Fibroblast of upper back skin (primary cell): ENCODE measurements around the gene EPB41L5.
A peak's percentile ranks its signal among the peaks of the same experiment; 100 is the strongest.
"Not testable (repeated sequence)": the region's sequence is repeated elsewhere in the genome, so short reads cannot be mapped to it uniquely, and the experiment has no call there.

ENCODE experiments used
- DNase-seq: peaks from one replicate; pipeline ENCODE4 v3.0.0-alpha.2; 2013

EPB41L5 gene

DNA sequence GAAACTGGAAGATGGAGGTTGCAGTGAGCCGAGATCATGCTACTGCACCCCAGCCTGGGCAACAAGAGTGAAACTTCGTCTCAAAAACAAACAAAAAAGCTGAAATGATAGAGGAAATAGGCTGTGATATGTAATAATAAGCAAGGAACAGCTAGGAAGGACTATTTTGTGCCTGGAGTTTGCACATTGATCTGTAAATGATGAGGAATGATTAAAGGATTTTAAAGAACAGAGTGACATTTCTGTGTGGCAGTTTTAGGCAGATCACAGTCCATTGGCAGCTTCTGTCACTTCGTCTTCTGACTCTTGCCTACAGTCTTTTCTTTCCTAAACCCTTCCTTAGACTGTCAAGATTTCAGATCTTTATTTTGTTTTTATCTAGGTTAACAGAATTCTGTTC, 19.4 kb downstream of the EPB41L5 start:
- DNase-seq = no peak

DNA sequence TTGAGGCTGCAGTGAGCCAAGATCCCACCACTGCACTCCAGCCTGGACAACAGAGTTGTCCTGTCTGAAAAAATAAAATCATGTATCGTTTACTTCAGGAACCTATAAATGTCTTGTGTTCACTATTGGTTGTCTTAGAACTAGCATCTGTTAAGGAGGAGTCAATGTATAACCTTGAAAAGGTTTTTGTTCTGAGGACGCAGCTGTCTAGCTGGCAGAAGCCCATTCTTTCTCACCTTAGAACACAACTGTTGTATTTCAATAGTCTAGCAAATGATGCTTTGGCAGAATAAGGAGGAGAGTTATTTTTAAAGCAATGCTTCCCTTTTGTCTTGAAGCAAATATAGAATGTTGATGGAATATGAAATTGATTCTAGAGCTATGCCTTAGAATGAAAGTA, 21.1 kb downstream of the EPB41L5 start:
- no peak for DNase-seq

DNA sequence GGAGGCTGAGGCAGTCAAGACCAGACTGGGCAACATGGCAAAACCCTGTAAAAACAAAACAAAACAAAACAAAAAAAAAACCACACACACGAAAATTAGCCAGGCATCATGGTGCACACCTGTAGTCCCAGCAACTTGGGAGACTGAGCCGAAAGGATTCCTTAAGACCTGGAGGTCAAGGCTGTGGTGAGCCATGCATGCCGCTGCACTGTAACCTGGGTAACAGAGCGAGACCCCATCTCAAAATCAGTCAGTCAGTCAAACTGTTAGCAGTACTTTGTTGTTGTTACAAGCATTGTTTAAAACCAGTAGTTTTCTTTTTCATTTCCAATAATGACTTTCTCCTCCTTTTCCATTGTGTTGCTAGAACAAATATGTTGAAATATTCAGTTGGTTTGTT, 21.7 kb downstream of the EPB41L5 start:
- no peak for DNase-seq

DNA sequence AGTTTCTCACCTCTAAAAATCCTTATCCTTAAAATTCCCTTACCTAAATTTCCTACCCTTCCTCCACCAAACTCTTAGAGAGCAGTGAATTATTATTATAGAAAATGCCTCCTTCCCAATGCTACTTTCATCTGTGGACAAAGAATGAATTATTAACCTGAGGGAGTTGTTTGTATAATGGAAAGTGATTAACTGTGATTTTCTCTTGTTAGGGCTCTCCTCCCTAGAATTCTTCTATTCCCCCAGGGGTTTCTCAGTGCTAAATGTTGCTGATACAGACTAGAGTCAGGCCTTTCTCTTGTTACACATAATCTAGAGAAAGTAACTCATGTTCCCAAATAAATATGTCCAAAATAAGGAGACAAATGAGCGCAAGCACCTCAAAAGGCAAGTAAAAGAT, 23.3 kb downstream of the EPB41L5 start:
- peak; percentile 11 for DNase-seq

DNA sequence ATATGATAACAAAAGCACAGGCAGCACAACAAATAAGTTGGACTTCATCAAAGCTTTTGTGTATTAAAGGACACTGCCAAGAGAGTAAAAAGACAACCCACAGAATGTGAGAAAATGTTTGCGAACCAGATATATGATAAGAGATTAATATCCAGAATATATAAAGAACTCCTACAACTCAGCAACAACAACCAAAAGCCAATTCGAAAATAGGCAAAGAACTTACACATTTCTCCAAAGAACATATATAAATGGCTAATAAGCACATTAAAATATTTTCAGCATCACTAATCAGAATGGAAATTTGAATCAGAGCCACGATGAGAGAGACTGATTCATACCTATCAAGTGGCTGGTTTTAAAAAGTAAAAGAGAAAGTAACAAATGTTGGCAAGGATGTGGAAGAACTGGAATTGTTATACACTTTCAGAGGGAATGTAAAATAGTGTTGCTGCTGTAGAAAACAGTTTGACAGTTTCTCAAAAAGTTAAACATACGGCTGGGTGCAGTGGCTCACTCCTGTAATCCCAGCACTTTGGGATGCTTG, 25.2 kb downstream of the EPB41L5 start:
- DNase-seq = peak; percentile 40

DNA sequence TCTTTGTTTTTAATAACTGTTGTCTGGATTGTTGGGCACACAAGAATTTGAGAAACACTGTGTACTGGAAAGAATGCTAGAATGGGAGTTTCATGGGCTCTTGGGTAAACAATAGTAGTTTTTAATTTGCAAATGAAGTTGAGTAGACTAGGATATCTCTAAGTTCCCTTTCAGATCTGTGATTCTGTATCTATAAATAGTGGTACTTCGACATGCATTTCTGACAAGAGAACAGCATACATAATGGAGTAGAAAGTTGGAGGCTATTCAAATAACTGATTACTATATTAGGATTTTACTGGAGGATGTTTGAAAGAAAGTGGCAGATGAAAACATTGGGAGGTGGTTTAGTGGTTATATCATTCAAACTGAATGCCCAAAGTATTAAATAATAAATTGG, 29.5 kb downstream of the EPB41L5 start:
- no peak for DNase-seq

DNA sequence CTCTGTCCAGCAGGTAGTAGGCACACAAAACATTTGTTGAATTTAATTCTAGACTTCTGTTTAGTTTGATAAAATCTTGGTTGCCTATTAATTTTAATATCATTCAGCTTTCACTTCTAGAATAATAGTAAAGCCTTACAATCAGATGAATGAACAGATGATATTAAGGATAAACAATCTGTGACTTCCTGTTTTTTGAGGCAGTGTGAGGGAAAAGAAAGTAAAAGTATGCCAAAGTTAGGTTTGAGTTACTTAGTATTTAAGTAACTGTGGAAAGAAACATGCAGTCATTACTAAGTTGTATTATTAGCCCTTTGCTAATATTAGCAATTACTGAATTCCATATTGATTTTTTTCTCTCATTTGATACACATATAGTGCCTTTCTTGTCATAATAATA, 31.5 kb downstream of the EPB41L5 start:
- DNase-seq = no peak

DNA sequence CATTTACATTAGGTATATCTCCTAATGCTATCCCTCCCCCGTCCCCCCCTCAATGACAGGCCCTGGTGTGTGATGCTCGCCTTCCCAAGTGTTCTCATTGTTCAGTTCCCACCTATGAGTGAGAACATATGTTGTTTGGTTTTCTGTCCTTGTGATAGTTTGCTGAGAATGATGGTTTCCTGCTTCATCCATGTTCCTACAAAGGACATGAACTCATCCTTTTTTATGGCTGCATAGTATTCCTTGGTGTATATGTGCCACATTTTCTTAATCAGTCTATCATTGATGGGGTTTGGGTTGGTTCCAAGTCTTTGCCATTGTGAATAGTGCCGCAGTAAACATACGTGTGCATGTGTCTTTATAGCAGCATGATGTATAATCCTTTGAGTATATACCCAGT, 32.9 kb downstream of the EPB41L5 start:
- not testable (repeated sequence) for DNase-seq

DNA sequence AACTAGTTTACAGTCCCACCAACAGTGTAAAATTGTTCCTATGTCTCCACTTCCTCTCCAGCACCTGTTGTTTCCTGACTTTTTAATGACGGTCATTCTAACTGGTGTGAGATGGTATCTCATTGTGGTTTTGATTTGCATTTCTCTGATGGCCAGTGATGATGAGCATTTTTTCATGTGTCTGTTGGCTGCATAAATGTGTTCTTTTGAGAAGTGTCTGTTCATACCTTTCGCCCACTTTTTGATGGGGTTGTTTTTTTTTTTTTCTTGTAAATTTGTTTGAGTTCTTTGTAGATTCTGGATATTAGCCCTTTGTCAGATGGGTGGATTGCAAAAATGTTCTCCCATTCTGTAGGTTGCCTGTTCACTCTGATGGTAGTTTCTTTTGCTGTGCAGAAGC, 33.4 kb downstream of the EPB41L5 start:
- DNase-seq = not testable (repeated sequence)

DNA sequence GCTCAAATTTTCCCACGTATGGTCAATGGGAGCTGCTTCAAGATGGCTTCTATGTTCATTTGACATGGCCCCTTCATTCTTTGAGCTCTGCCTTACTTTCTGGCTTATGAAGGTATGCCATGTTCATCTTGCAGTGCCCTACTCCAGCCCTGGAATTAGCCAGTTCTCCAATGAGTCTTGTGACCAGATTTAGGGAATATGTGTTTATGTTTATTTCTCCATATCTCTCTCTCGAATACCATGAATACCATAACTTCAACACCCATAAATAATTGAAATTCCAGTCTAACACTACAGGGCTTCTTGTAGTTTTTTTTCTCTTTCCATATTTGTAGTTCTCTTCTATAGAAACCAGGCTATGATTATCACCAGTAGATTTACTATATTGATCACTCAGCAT, 39.7 kb downstream of the EPB41L5 start:
- peak; percentile 35 for DNase-seq

DNA sequence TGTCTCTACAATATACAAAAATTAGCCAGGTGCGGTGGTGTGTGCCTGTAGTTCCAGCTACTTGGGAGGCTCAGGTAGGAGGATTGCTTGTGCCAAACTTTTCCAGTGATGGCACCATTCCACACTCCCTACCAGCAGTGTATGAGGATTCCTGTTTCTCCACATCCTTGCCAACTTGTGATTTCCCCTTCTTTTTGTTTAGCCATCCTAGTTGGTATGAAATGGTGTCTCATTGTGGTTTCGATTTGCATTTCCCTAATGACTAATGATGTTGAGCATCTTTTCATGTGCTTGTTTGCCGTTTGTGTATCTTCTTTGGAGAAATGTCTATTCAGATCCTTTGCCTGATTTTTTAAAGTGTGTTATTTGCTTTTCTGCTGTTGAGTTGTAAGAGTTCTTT, 41.0 kb downstream of the EPB41L5 start:
- no peak for DNase-seq

DNA sequence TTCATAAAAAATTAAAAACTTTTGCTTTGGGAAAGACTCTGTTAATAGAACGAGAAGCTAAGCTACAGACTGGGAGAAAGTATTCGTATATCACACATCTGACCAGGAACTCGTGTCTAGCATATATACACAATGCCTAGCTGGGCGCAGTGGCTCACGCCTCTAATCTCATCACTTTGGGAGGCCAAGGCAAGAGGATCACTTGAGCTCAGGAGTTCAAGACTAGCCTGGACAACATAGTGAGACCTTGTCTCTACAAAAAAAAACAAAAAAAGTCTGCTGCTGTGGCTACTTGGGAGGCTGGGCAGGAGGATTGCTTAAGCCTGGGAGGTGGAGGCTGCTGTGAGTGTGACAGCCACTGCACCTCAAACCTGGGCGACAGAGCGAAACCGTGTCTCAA, 46.6 kb downstream of the EPB41L5 start:
- DNase-seq = no peak

DNA sequence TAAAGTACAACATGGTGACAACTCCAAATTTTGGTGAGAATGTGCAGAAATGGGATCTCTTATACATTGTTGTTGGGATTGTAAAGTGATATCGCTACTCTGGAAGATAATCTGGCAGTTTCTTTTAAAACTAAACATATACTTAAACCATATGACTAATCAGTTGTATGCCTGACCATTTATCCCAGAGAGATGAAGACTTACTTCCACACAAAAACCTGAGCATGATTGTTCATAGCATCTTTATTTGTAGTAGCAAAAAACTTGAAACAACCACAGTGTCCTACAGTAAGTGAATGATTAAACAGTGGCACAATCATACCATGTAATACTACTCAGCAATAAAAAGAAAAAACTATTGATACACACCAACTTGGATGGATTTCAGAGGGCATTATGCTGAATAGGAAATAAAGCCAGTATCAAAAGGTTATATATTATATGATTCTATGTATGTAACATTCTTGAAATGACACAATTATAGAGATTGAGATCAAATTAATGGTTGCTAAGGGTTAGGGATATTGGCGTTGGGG, 47.3 kb downstream of the EPB41L5 start:
- DNase-seq = no peak

DNA sequence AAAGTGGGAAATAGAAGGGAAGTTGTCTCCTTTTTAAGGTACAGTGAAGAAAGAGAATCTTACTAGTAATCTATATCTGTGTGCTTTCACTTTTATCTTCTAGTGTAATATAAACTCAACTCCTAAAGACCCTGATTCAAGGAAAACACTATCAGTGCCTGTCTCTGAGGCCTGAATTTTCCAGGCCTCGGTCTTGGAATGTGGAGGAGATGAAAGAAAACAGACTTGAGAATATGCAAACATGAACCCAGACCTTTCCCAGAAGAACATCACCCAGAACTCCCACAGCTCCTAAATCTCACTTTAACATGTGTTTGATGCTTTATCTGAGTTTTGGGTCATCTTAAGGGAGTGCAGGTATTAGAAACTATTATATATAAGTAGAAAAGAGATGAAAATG, 51.8 kb downstream of the EPB41L5 start:
- DNase-seq = no peak

DNA sequence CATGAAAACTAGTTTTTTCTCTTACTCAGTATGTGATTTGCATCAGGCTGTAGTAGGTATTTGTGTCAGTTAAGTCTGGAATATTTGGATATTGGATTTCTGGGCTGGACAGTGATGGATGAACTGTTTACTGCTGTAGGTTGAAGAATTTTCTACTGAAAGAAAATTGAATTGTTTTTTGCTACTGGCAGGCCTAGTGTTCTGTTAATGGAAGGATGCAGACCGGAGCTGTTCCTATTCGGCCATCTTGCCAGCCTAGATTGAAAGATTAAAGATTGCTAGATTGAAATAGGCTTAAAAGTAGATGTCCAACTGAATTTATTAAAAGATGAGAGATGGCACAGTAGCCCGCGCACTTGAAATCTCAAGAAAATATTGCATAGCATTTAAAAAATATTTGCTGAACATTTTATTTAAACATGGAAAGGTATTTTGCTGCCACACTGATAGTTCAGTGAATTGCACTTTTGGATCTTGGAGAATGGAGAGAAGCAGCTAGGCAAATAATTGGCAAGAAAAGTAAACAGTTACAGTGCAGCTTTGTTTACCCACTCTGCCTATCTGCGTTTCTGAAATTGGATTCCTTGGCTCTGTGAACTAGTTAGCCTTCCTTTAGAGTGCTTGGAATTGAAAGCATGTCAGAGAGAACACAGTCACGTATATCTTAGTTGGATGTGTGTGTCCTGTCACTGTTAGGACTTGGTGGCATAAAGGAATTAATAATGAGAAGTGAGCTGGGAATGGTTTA, 54.1 kb downstream of the EPB41L5 start:
- no peak for DNase-seq

DNA sequence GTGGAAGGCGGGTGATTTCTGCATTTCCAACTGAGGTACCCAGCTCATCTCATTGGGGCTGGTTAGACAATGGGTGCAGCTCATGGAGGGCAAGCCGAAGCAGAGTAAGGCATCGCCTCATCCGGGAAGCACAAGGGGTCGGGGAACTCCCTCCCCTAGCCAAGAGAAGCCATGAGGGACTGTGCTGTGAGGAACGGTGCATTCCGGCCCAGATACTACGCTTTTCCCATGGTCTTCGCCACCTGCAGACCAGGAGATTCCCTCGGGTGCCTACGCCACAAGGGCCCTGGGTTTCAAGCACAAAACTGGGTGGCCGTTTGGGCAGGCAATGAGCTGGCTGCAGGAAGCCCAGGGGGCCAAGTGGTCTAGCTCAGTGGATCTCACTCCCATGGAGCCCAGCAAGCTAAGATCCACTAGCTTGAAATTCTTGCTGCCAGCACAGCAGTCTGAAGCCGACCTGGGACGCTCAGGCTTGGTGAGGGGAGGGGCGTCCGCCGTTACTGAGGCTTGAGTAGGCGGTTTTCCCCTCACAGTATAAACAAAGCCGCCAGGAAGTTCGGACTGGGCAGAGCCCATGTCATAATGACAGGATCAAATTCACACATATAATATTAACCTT, 55.3 kb downstream of the EPB41L5 start:
- DNase-seq = not testable (repeated sequence)

DNA sequence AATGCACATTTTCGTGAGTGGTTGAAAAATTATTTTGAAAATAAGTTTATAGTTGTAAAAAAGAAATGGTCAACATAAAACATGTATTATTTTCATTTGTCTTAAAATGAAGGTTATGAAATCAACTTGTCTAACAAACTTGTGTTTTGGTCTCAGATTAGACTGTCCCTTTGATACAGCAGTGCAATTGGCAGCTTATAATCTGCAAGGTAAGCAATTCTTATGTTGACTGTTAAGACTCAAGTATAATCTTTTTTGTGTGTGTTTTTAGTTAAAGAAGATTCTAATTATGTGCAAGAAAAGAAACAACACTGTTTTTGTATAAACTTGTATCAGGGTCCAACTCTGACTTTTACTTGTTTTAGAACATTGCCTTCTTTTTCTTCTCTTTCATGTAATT, 62.7 kb downstream of the EPB41L5 start:
- DNase-seq = no peak

DNA sequence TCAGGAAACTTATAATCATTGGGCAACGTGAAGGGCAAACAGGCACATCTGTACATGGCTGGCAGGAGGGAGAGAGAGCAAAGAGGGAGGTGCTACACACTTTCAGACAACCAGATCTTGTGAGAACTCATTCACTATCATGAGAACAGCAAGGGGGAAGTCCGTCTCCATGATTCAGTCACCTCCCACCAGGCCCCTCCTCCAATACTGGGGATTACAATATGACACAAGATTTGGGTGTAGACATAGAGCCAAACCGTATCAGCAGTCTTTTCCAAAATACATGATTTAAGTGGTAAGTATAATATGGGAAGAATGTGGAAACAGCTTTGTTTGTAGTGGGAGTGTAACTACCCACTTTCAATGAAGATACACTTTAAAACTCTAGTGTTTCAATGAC, 65.0 kb downstream of the EPB41L5 start:
- DNase-seq = no peak

DNA sequence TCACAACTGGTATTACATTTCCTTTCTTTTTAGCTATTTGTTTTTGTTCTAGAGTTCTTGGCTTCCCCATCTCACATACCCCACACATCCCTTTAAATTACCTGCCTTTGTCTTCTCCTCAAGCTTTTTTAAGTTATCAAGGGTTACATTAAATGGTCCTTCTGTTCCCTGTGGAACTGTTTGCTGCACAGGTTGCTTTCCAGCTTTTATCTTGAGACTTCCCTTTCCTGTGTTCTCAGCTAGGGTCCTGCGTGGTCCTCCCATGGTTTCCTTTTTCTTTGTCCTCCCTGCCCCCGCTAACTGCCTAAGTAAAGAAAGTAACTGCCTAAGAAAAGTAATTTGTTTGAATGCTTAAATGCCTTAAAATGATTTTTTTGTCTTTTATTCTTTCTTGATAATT, 66.8 kb downstream of the EPB41L5 start:
- DNase-seq = no peak

DNA sequence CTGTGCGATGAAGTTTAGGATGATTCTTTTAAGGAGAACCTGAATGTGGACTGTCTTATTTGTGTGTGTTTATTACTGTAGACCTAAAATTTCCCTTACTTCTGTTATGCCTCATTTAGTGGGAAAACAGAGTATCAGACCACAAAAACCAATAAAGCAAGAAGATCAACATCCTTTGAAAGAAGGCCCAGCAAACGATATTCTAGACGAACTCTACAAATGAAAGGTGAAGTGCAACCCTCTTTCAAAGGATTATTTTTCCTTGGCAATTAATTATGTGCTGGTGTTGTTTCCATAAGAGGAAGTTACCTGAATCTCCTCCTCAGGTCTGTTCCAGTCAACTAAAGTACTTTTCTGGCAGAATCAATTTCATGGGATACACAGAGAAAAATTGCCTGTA, 78.6 kb downstream of the EPB41L5 start:
- no peak for DNase-seq

DNA sequence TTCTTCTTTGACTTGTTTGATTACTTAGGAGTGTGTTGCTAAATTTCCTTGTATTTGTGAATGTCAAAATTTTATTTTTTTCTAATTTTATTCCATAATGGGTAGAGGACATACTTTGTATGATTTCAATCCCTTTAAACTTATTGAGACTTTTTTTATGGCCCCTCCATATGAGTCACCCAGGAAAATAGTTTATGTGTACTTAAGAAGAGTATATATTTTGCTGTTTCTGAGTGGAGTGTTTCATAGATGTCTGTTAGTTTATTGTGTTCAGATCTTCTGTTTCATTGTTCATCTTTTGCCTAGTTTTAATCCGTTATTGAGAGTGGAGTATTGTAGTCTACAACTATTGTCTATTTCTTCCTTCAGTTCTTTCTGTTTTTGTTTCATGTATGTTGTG, 81.9 kb downstream of the EPB41L5 start:
- DNase-seq = no peak

DNA sequence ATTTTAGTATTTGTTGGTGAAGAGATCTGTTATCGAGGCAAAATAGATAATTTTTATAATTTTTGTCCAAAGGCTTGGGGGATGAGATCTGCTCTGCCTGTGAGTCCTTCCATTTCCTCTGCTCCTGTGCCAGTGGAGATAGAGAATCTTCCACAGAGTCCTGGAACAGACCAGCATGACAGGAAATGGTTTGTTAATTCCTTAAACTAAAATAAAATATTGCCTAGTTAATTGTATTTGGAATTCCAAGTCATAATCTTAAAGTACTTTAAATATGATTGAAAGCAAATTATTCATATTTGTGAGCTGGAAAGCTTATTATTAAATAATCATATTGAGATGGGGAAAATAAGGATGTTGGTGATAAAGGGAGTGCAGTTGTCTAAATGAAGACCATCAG, 87.8 kb downstream of the EPB41L5 start:
- no peak for DNase-seq

DNA sequence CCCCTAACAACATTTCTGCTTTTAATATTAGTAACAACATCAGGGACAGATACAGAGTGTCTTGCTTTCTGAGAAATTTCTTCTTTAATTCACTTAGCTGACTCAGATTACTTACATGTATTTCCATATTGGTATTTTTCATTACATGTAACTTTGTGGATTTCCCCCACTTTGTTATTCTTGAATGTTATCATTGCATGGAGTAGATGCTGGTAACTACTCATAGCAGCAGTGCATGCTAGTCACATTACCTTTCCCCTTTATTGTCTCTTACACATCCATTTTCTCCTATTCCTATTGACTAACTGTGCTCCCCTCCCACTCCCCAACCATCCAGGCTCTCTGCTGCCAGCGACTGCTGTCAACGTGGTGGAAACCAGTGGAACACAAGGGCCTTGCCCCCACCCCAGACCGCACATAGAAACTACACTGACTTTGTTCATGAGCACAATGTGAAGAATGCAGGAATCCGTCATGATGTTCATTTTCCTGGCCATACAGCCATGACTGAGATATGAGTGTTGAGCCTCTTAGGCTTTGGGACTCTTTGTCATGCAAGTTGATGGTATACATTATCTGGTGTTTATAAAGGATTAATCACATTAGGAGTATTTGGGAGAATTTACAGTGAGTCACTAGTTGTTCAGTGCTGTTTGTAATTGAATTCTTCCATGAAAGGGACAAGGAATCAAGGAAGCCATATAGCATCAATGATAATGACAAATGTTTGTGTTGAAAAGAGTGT, 91.0 kb downstream of the EPB41L5 start:
- peak; percentile 95 for DNase-seq

DNA sequence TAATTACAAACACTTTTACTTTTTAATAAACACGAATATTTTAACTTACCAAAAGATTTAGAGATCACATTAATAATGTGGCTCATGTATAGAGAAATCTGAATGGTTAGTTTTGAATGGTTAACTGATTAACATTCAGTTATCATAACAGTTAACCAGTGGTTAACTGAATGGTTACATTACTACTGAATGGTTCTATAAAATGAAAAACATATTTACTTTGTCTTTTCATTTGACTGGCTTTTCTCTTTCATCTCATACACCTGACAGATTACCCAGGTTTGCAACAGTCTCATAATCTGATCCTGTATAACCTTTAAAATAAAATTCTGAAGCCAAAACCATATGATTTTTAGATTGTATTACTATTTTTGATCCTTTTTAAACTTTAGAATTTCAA, 91.9 kb downstream of the EPB41L5 start:
- no peak for DNase-seq
